ENCODE results near the gene FCGR2B. TPM values are rescaled to one million over a fixed set of nuclear protein-coding genes. Genes with fewer than 3 reads are reported as not detected.

The FCGR2B gene
- total RNA-seq, 1 experiment from 2014 or later, result not detected

DNA sequence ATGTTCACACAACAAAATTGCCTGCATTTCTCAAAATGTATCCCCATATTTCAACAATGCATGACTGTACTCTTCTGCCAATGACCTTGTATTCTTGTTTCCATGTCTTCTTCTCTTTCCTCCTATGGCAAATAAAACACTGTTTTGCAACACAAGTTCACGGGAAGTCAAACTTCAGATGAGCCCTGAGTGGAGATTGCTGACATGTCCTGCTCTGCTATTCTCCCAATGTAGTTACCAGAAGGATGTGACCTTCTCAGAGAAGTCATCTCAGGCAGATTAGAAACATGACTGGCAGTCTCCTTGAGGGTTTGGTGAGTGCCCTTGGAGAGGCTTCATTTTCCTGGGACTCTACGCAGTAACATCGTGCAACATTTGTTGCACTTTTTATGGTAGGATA is 15.6 kb downstream of the FCGR2B start:
- Mint-ChIP-seq H3K27me3 (ENCODE audit: low read depth) (no peaks in the 10 kb centered on the region; the same call in none of the 2 replicates), H3K27ac (no peak overlapping the region), H3K4me3 (no peak overlapping the region), H3K36me3 (ENCODE audit: insufficient read depth in 1 of 3, low read depth in 3 of 3) (no peaks in the 10 kb centered on the region), H3K4me1 (peaks cover 4 to 8% of the 10 kb centered on the region in 2 experiments), H3K9me3 (no peaks in the 10 kb centered on the region)
- TF ChIP-seq, protein P1, sequence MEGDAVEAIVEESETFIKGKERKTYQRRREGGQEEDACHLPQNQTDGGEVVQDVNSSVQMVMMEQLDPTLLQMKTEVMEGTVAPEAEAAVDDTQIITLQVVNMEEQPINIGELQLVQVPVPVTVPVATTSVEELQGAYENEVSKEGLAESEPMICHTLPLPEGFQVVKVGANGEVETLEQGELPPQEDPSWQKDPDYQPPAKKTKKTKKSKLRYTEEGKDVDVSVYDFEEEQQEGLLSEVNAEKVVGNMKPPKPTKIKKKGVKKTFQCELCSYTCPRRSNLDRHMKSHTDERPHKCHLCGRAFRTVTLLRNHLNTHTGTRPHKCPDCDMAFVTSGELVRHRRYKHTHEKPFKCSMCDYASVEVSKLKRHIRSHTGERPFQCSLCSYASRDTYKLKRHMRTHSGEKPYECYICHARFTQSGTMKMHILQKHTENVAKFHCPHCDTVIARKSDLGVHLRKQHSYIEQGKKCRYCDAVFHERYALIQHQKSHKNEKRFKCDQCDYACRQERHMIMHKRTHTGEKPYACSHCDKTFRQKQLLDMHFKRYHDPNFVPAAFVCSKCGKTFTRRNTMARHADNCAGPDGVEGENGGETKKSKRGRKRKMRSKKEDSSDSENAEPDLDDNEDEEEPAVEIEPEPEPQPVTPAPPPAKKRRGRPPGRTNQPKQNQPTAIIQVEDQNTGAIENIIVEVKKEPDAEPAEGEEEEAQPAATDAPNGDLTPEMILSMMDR (conservative IDR thresholded peaks at IDR 0.05), result no peak
- Histone ChIP-seq H3K4ac (ENCODE audit: low read depth, low read length) (no peak overlapping the region), H3K9ac (ENCODE audit: extremely low read depth, insufficient read length, low read length) (no peak overlapping the region), H2BK5ac (ENCODE audit: insufficient read length, low read length) (no peak overlapping the region), H3K27ac (ENCODE audit: insufficient read length, low read depth, low read length) (no peak overlapping the region), H3K56ac (ENCODE audit: insufficient read length, low read depth, low read length) (no peak overlapping the region), H3K23ac (ENCODE audit: insufficient read length, low read depth, low read length) (no peak overlapping the region), H2AK5ac (ENCODE audit: insufficient read length, low read length) (no peak overlapping the region), H3T11ph (ENCODE audit: low read length) (no peak overlapping the region), H3K23me2 (ENCODE audit: insufficient read length, low read depth, low read length, poor library complexity, severe bottlenecking) (no peaks in the 10 kb centered on the region), H2AFZ (ENCODE audit: low read length) (no peak overlapping the region), H3K9me3 (ENCODE audit: control insufficient read depth, low read depth, low read length) (no peaks in the 10 kb centered on the region), H3K4me1 (ENCODE audit: insufficient read depth, low read length) (no peaks in the 10 kb centered on the region), H3K18ac (ENCODE audit: insufficient read length, low read depth, low read length) (no peak overlapping the region), H3K4me2 (ENCODE audit: insufficient read depth, insufficient read length, low read length) (no peak overlapping the region), H2BK20ac (ENCODE audit: low read depth, low read length, poor library complexity, severe bottlenecking) (no peak overlapping the region), H3K79me2 (ENCODE audit: insufficient read depth, low read length) (no peaks in the 10 kb centered on the region), H4K5ac (ENCODE audit: insufficient read length, low read depth, low read length) (no peak overlapping the region), H4K20me1 (ENCODE audit: control insufficient read depth, insufficient read depth, insufficient read length) (no peaks in the 10 kb centered on the region), H2BK15ac (ENCODE audit: low read depth, low read length) (no peak overlapping the region), H4K8ac (replicated peaks; ENCODE audit: insufficient read length, low read depth, low read length) (no peak overlapping the region), H3K27me3 (ENCODE audit: insufficient read depth, low read length) (no peaks in the 10 kb centered on the region), H2BK120ac (ENCODE audit: low read depth, low read length, poor library complexity, severe bottlenecking) (no peak overlapping the region), H3K79me1 (ENCODE audit: insufficient read depth, low read depth, low read length, poor library complexity, severe bottlenecking) (no peaks in the 10 kb centered on the region), H4K91ac (ENCODE audit: insufficient read length, low read depth, low read length) (no peak overlapping the region), H2BK12ac (ENCODE audit: insufficient read length, low read depth, low read length) (no peak overlapping the region), H3K14ac (ENCODE audit: insufficient read depth, low read length) (no peak overlapping the region)
- no CpG with 5 or more reads among the region's 3 CpGs for WGBS (ENCODE audit: extremely low coverage, insufficient read length, low lambda C conversion rate)
- no peak for DNase-seq

Measured in H9 (cell line).